Measurements from ENCODE around the gene LRMDA. TPM values are rescaled to one million over a fixed set of nuclear protein-coding genes. Genes with fewer than 3 reads are reported as not detected.

The LRMDA gene
- total RNA-seq, 6 donors from 2014 or later: 12.8 to 185 (median 18.1) TPM

- H3K36me3 ChIP-seq: no peaks in the 10 kb centered on the region
- TF ChIP-seq POLR2AphosphoS5 (IDR thresholded peaks at IDR 0.05): no peak
- no peak for TF ChIP-seq EP300 (IDR thresholded peaks at IDR 0.05)
- no peak for TF ChIP-seq POLR2A (IDR thresholded peaks at IDR 0.05)
- no peak for TF ChIP-seq CTCF (IDR thresholded peaks at IDR 0.05)
- no peaks in the 10 kb centered on the region for H3K27me3 ChIP-seq
- peaks cover 0 to 3% (median 0%) of the 10 kb centered on the region in 4 donors for H3K9me3 ChIP-seq
- ATAC-seq (ENCODE audit: low FRiP score in 2 of 2) (no peak), DNase-seq (no peak)
- H3K4me1 ChIP-seq: no peaks in the 10 kb centered on the region
- 92 to 96% methylated on average over 3 of the region's 3 CpGs for WGBS, 2 donors
- H3K27ac ChIP-seq: no peak overlapping the region
- no peak overlapping the region for H3K4me3 ChIP-seq
Observed at GRCh38 chr10:75480374-75480773, 49.0 kb downstream of the LRMDA start.

GRCh38 chr10:75483188-75483587, 51.8 kb downstream of the LRMDA start:
- 96 to 100% methylated on average over 1 of the region's 1 CpG for WGBS, 2 donors
- peaks cover 0 to 3% (median 0%) of the 10 kb centered on the region in 4 donors for H3K9me3 ChIP-seq
- no peak for DNase-seq
- H3K27ac ChIP-seq: no peak overlapping the region
- ATAC-seq (ENCODE audit: low FRiP score in 2 of 2): no peak
- H3K36me3 ChIP-seq: no peaks in the 10 kb centered on the region
- H3K27me3 ChIP-seq: no peaks in the 10 kb centered on the region
- TF ChIP-seq EP300 (IDR thresholded peaks at IDR 0.05) (no peak), CTCF (IDR thresholded peaks at IDR 0.05) (no peak), POLR2AphosphoS5 (IDR thresholded peaks at IDR 0.05) (no peak), POLR2A (IDR thresholded peaks at IDR 0.05) (no peak)
- H3K4me1 ChIP-seq: no peaks in the 10 kb centered on the region
- H3K4me3 ChIP-seq: no peak overlapping the region

GRCh38 chr10:75484717-75485116, 53.3 kb downstream of the LRMDA start:
- ATAC-seq (ENCODE audit: low FRiP score in 2 of 2) (no peak), DNase-seq (no peak)
- Histone ChIP-seq H3K4me3 (no peak overlapping the region), H3K36me3 (no peaks in the 10 kb centered on the region), H3K27me3 (no peaks in the 10 kb centered on the region), H3K4me1 (no peaks in the 10 kb centered on the region), H3K9me3 (peaks cover 0 to 3% (median 0%) of the 10 kb centered on the region in 4 donors), H3K27ac (no peak overlapping the region)
- no peak for TF ChIP-seq POLR2AphosphoS5 (IDR thresholded peaks at IDR 0.05)
- no peak for TF ChIP-seq POLR2A (IDR thresholded peaks at IDR 0.05)
- TF ChIP-seq EP300 (IDR thresholded peaks at IDR 0.05): no peak
- TF ChIP-seq CTCF (IDR thresholded peaks at IDR 0.05): no peak
- 78 to 86% methylated on average over 1 of the region's 1 CpG for WGBS, 2 donors

GRCh38 chr10:75486591-75486990, 55.2 kb downstream of the LRMDA start:
- DNase-seq (no peak), ATAC-seq (ENCODE audit: low FRiP score in 2 of 2) (peak in 1 of 2 donors; percentile 41)
- H3K27me3 ChIP-seq: no peaks in the 10 kb centered on the region
- H3K9me3 ChIP-seq: peaks cover 0 to 3% (median 0%) of the 10 kb centered on the region in 4 donors
- WGBS, 2 donors: 92 to 96% methylated on average over 2 of the region's 2 CpGs
- no peaks in the 10 kb centered on the region for H3K36me3 ChIP-seq
- H3K4me3 ChIP-seq: no peak overlapping the region
- no peak overlapping the region for H3K27ac ChIP-seq
- TF ChIP-seq POLR2AphosphoS5 (IDR thresholded peaks at IDR 0.05) (no peak), EP300 (IDR thresholded peaks at IDR 0.05) (no peak), CTCF (IDR thresholded peaks at IDR 0.05) (no peak), POLR2A (IDR thresholded peaks at IDR 0.05) (no peak)
- no peaks in the 10 kb centered on the region for H3K4me1 ChIP-seq

- DNase-seq (no peak), ATAC-seq (ENCODE audit: low FRiP score in 2 of 2) (peak in 1 of 2 donors; percentile 53)
- 66 to 83% methylated on average over 4 of the region's 4 CpGs for WGBS, 2 donors
Observed at GRCh38 chr10:75487087-75487754, 55.8 kb downstream of the LRMDA start.

More at GRCh38 chr10:75487087-75487754, 55.8 kb downstream of the LRMDA start:
- no peaks in the 10 kb centered on the region for H3K4me1 ChIP-seq
- H3K27ac ChIP-seq: no peak overlapping the region
- H3K9me3 ChIP-seq: peaks cover 0 to 3% (median 0%) of the 10 kb centered on the region in 4 donors
- no peak for TF ChIP-seq POLR2A (IDR thresholded peaks at IDR 0.05)
- TF ChIP-seq POLR2AphosphoS5 (IDR thresholded peaks at IDR 0.05): no peak
- no peak for TF ChIP-seq CTCF (IDR thresholded peaks at IDR 0.05)
- TF ChIP-seq EP300 (IDR thresholded peaks at IDR 0.05): no peak
- H3K36me3 ChIP-seq: no peaks in the 10 kb centered on the region
- no peak overlapping the region for H3K4me3 ChIP-seq
- H3K27me3 ChIP-seq: no peaks in the 10 kb centered on the region
